MCF 10A (cell line): ENCODE data around the gene KRTAP5-6. TPM values are rescaled to one million over a fixed set of nuclear protein-coding genes. Genes with fewer than 3 reads are reported as not detected.
"Not testable (repeated sequence)": the region's sequence is repeated elsewhere in the genome, so short reads cannot be mapped to it uniquely, and the experiment has no call there.

Source experiments
- BruUV-seq: library from RNA; stranded (reverse); fragments of 400-500 nt; replicated peaks from 2 replicates; lab custom pipeline; 2021; lab: Mats Ljungman, UMichigan
- CTCF ChIA-PET: fragments of 300-600 bp; sonication (Branson Sonifier 250); formaldehyde crosslinking; extraction: SDS; loops from one replicate; lab custom pipeline; 2021; ENCODE audit warnings: antibody characterized with exemption, inconsistent platforms; lab: Yijun Ruan, JAX
- POLR2A ChIA-PET: fragments of 300-600, 350-650 bp; sonication (Branson Sonifier 250); formaldehyde crosslinking; extraction: SDS; loops from one replicate; lab custom pipeline; 2020; ENCODE audit warnings: antibody characterized with exemption, inconsistent platforms; lab: Yijun Ruan, JAX
- DNase-seq: peaks from one replicate; pipeline ENCODE4 v3.0.0-alpha.2; 2018; ENCODE audit not compliant: unreplicated experiment
- H3K27ac Mint-ChIP-seq: one replicate; pipeline ENCODE4 v1.8.0; 2022; ENCODE audit warnings: mild to moderate bottlenecking, low read depth, mixed read lengths; ENCODE audit not compliant: unreplicated experiment
- H3K27me3 Mint-ChIP-seq: one replicate; pipeline ENCODE4 v1.8.0; 2022; ENCODE audit warnings: mixed read lengths; ENCODE audit not compliant: insufficient read depth, unreplicated experiment
- H3K36me3 Mint-ChIP-seq: one replicate; pipeline ENCODE4 v1.8.0; 2022; ENCODE audit warnings: mild to moderate bottlenecking, moderate library complexity, mixed read lengths; ENCODE audit not compliant: insufficient read depth, unreplicated experiment
- H3K4me1 Mint-ChIP-seq: one replicate; pipeline ENCODE4 v1.8.0; 2022; ENCODE audit warnings: mixed read lengths; ENCODE audit not compliant: insufficient read depth, unreplicated experiment
- H3K4me3 Mint-ChIP-seq: one replicate; pipeline ENCODE4 v1.8.0; 2022; ENCODE audit warnings: mild to moderate bottlenecking, moderate library complexity, mixed read lengths; ENCODE audit not compliant: unreplicated experiment
- H3K9me3 Mint-ChIP-seq: one replicate; pipeline ENCODE4 v1.8.0; 2022; ENCODE audit warnings: mixed read lengths; ENCODE audit not compliant: unreplicated experiment
- intact Hi-C: fragments of 100-400 bp; cut with micrococcal nuclease; formaldehyde crosslinking; loops from 2 replicates; pipeline ENCODE4 v1.14.1; 2022
- total RNA-seq: library from RNA; stranded (reverse); gene quantifications from 2 replicates; pipeline ENCODE4 v1.2.3, GENCODE V29; 2022
- TF ChIP-seq, protein P1 (sequence below): fragments of 200-600 bp; IDR thresholded peaks from one replicate; pipeline ENCODE4 v1.8.0; 2022; ENCODE audit warnings: antibody characterized with exemption, mild to moderate bottlenecking; ENCODE audit not compliant: unreplicated experiment

KRTAP5-6 gene
- total RNA-seq, 1 experiment from 2014 or later = not detected

DNA sequence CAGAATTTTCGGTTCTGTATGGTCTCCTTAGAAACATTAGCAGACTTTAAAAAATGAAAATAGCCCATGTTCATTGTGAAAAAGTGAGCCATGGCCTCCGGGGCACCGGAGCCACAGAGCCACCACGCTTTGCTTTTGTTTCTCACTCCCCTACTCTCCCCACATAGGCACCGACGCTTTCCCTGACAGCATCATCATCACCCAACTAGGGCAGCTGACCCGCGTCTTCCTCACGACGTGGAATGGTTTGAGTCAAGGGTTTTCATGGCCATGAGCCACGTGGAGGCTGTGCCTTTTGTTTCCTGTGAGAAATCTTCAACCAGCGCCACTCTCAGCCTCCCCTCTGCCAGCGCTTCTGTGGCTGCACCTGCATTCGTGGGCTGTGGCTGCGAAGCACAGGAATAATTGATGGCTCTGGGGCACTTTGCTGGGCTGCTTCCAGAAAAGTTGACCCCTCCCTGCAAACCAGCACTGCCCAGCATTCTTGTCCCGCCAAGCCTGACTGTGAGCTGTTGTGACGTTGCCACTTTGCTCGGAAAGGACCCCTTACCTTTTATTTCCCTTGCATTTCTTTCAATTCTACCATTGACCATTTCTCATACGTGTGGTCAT, 8.6 kb upstream of the KRTAP5-6 start:
- BruUV-seq, CTCF ChIA-PET, H3K36me3 Mint-ChIP-seq, DNase-seq, H3K4me1 Mint-ChIP-seq, H3K27ac Mint-ChIP-seq, intact Hi-C loops, H3K9me3 Mint-ChIP-seq, H3K4me3 Mint-ChIP-seq: not testable (repeated sequence)
- H3K27me3 Mint-ChIP-seq = peaks cover 12% of the 10 kb centered on the region
- POLR2A ChIA-PET = interaction anchor here (2.0 kb wide), 1 partner anchor 146 kb away, joined by 4 read pairs; the partner anchor contains the start of gene SYT8

DNA sequence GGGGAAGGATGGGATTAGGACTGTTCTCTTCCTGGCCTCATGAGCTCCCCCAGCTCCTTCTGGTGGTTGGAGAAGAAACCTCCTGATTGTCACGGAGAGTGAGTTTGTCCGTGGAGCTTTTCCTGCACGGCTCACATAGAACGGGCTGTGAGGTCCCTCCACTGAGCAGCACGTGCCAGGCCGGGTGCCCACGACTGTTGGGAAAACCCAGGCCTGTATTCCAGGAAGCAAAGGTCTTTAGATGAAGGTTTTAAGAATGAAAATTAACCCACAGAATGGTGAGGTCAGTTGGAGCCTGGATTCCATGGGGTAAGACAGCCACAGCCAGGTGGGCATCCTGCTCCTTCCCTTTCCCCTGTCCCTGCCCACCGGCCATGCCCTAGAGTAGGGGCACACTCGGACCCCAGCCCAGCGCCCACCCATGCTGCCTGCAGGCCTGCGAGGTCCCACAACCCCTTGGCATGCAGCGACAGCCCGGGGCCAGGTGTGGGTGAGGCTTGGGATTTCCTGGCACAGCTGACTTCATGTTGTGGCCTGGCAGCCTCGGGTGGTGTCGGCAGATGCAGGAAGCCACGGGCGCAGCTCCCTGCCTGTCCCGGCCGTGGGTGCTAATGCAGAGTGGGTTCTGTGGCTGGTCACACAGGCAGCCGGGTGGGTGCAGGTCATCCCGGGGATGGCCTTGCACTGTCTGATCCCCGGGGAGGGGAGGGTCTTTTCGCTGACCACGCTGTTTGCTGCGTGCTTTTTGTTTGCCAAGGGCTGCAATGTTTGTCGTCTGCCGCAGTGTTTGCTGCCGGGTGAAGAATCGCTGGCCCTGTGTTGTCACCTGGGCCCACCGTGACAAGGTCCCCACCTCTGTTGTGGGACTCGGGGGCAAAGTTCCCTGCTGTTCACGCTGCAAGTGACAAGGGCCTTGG, 7.5 kb upstream of the KRTAP5-6 start:
- ChIA-PET POLR2A (interaction anchor here (2.0 kb wide), 1 partner anchor 145 kb away, joined by 4 read pairs; the partner anchor contains the start of gene SYT8), CTCF (interaction anchor here (0.8 to 6.0 kb wide), 3 partner anchors 143 to 310 kb away, joined by 3 to 171 read pairs (median 87); partner anchors contain the start of genes H19 and SYT8)
- DNase-seq, H3K4me3 Mint-ChIP-seq, H3K36me3 Mint-ChIP-seq, BruUV-seq, H3K9me3 Mint-ChIP-seq, H3K27ac Mint-ChIP-seq: not testable (repeated sequence)
- H3K4me1 Mint-ChIP-seq = peaks cover 11% of the 10 kb centered on the region
- H3K27me3 Mint-ChIP-seq = peaks cover 12% of the 10 kb centered on the region
- intact Hi-C loops = loop anchor here (2.0 to 5.0 kb wide), 2 partner anchors 17 to 37 kb away; no protein-coding TSS in a partner anchor

DNA sequence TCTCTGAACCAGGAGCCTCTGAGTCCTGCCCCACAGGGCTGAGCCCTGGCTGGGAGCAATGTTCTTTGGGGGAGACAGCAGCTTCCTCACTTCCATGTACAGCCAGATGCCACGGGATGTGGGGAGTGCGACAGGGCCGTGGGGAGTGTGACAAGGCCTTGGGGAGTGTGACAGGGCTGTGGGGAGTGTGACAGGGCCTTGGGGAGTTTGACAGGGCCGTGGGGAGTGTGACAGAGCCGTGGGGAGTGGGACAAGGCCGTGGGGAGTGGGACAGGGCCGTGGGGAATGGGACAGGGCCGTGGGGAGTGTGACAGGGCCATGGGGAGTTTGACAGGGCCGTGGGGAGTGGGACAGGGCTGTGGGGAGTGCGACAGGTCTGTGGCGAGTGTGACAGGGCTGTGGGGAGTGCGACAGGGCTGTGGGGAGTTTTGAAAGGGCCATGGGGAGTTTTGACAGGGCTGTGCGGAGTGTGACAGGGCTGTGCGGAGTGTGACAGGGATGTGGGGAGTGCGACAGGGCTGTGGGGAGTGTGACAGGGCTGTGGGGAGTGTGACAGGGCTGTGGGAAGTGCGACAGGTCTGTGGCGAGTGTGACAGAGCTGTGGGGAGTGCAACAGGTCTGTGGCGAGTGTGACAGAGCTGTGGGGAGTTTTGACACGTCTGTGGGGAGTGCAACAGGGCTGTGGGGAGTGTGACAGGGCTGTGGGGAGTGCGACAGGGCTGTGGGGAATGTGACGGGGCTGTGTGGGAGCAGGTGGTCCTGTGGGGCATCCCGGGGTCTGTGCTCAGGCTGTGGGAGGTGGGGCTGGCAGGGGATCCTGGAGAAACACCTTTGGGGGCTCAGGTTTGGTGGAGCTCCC, 6.6 kb upstream of the KRTAP5-6 start:
- BruUV-seq = no TSS peak
- POLR2A ChIA-PET = interaction anchor here (2.0 kb wide), 1 partner anchor 144 kb away, joined by 4 read pairs; the partner anchor contains the start of gene SYT8
- Mint-ChIP-seq H3K27ac (no peak overlapping the region), H3K36me3 (peaks cover 6% of the 10 kb centered on the region), H3K9me3 (no peaks in the 10 kb centered on the region), H3K4me1 (peaks cover 11% of the 10 kb centered on the region), H3K4me3 (no peak overlapping the region), H3K27me3 (peaks cover 10% of the 10 kb centered on the region)
- intact Hi-C loops = loop anchor here (2.0 to 5.0 kb wide), 2 partner anchors 18 to 38 kb away; no protein-coding TSS in a partner anchor
- CTCF ChIA-PET = interaction anchor here (0.7 to 6.0 kb wide), 8 partner anchors 9 to 411 kb away, joined by 3 to 171 read pairs (median 8); partner anchors contain the start of genes H19 and SYT8
- no peak for DNase-seq
- TF ChIP-seq, protein P1, sequence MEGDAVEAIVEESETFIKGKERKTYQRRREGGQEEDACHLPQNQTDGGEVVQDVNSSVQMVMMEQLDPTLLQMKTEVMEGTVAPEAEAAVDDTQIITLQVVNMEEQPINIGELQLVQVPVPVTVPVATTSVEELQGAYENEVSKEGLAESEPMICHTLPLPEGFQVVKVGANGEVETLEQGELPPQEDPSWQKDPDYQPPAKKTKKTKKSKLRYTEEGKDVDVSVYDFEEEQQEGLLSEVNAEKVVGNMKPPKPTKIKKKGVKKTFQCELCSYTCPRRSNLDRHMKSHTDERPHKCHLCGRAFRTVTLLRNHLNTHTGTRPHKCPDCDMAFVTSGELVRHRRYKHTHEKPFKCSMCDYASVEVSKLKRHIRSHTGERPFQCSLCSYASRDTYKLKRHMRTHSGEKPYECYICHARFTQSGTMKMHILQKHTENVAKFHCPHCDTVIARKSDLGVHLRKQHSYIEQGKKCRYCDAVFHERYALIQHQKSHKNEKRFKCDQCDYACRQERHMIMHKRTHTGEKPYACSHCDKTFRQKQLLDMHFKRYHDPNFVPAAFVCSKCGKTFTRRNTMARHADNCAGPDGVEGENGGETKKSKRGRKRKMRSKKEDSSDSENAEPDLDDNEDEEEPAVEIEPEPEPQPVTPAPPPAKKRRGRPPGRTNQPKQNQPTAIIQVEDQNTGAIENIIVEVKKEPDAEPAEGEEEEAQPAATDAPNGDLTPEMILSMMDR = no peak

DNA sequence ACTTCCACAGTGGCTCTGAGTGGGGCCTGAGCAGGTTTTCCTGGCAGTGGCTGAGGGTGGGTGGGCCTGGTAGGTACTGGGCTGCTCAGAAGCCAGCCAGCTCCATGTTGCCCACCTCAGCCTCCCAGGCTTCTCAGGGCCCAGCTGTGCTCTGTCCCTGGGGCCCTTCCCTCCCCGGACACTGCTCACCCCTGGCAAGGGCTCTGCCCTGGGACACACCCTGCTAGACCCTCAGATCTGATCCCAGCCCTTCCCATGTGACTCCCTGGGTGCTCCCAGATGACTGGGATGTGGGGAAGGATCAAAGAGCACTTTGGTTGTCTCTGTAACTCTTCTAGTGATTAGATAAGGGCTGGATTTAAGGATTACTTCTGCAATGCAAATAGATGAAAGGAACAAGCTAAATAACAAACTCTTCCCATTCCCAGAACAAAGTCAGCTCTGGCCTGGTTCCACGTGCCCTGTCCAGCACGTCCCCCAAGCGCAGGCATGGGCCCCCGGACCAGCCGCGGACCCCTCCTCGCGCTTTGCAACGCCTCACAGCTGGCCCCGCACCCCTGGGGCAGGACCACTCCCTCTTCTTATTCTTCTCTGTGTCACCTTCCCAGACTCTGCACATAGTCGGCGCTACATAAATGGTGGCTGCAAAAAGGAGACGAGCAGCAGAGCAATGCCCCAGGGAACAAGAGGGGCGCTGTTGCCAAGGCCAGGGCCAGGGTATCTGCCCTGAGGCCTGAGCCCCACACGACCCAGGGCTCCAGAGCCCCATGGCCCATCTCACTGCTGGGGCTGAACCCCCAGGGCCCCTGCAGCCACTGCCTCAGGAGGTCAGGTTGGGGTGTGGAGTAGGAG, 5.7 kb upstream of the KRTAP5-6 start:
- DNase-seq = no peak

More for the DNA sequence above, 5.7 kb upstream of the KRTAP5-6 start:
- ChIA-PET POLR2A (no interaction called here), CTCF (interaction anchor here (0.6 to 6.0 kb wide), 15 partner anchors 9 to 461 kb away, joined by 3 to 171 read pairs (median 8); partner anchors contain the start of genes H19 and SYT8)
- Mint-ChIP-seq H3K27ac (no peak overlapping the region), H3K27me3 (peaks cover 2% of the 10 kb centered on the region), H3K9me3 (no peaks in the 10 kb centered on the region), H3K4me3 (no peak overlapping the region), H3K36me3 (peaks cover 6% of the 10 kb centered on the region), H3K4me1 (peaks cover 11% of the 10 kb centered on the region)
- intact Hi-C loops = loop anchor here (2.0 to 5.0 kb wide), 2 partner anchors 18 to 39 kb away; no protein-coding TSS in a partner anchor
- TF ChIP-seq, protein P1 = no peak
- BruUV-seq = no TSS peak
